Right renal pelvis (tissue), 4 donors: Measurements from ENCODE around the gene NSG1. TPM values are rescaled to one million over a fixed set of nuclear protein-coding genes. Genes with fewer than 3 reads are reported as not detected.

ENCODE experiments used
- DNase-seq, 4 donors: peaks; one replicate each; pipeline ENCODE4 v3.0.0-alpha.2; 2013; ENCODE audit warnings: low read depth in 4 of 4, low spot score in 3 of 4, missing footprints in 1 of 4
- polyA plus RNA-seq, 4 donors: library from polyadenylated mRNA; unstranded; fragments of 120-200 nt; gene quantifications; one replicate each; pipeline ENCODE4 v1.2.1, GENCODE V29; 2013; ENCODE audit not compliant: insufficient read length in 4 of 4

NSG1 gene
- polyA plus RNA-seq, 4 donors = 4.3 to 6.6 (median 5.1) TPM

DNA sequence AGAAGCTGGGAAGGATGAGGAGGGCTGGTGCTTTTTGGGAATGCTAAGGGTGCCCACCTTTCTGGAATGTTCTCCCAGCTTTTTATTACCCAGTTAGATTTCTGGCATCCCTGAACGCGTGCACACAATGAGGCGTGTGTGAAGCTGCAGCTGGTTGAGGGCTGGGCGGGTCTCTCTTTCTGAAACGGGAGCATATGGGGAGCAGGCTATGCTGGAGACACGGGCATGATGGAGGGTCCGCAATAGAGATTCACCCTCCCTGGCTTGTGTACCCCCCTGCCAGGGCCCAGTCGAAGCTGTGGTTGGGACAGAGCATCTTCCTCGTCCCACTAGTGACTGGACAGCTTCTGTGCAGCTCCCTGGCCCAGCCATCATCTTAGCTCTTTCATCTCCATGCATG lies 8.5 kb downstream of the NSG1 start:
- no peak for DNase-seq

DNA sequence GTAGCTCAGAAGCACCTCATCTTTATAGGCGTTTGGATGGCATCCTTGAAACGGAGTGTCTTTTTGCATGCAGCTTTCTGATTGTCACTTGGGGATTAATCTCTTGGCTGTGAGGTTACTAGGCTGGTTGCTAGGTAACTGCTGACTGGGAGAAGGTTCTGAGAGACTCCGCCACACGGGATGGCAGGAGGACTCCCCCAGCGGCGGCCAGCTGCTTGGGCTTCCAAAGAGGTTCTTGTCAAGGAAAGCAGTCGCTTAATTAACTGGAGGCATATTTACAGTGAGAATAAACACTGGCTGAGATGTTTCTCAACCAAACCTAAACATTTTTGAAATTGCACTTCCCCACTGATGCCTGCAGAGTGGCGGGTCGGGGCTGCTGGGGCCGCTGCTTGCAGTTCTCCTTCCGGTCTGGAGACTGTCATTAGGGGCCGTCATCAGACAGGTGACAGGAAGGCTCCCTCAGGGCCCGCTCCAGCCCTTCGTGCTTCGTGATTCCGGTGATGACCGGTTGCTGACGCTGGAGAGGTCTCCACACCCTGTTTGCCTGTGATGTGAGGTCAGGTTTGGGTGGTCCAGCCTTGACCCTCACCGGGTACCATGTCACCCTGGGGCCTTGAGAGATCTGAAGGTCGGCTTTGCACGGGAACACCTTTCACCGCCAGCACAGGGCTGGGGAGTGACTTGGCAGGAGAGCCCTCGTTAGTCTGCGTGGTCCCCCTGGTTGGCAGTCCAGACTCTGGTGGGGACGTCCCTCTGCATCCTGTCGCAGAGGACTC lies 9.1 kb downstream of the NSG1 start:
- no peak for DNase-seq

DNA sequence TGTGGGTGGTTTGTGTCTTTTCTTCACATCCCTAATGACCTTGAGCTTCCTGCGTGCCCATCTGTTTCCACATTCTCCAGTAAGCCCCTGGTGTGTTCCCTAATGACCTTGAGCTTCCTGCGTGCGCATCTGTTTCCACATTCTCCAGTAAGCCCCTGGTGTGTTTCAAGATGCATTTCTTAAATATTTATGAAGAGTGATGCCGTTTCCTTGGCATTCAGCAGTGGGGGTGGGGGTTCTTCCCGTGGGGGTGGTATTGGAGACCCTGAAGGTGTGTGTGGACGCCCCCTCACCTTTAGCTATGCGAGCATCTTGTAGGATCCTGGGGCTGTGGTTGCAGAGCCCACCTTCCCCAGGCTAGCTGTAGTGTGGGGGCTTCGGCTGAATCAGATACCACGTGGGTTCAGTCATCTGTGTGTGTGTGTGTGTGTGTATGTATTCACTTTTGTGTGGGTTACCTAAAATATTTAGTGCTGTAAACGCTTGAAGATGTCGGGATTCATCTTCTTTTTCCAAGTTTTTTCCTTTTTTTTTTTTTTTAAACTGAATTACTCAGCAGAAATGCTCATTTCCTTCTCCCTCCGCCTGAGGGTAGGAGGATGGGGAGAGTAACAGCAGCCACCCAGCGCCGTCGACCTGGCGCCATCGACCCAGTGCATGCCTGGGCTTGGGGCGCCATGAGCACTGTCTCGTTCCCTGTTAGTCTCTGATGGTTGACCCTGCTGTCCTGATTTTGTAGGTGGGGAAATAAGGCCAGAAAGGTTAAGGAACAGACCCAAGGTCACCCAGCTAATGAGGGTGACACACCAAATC lies 9.9 kb downstream of the NSG1 start:
- DNase-seq = no peak

DNA sequence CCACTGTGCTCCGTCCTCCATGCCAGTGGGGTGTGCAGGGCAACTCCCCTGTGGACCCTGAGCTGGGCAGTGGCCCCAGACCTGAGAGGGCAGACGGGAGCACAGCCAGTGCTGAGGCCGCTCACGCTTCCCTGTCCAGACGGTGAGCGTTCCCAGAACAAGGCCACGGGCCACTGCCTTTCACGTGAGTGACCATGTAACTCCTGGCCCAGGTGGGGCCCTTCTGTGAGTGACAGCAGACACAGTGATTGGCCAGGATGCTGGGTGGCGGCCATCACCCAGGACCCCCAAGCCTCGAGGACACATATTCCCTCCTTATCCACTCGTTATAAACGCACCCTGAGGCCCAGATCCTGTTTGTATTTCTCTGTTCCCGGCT lies 10.5 kb downstream of the NSG1 start:
- DNase-seq = no peak

DNA sequence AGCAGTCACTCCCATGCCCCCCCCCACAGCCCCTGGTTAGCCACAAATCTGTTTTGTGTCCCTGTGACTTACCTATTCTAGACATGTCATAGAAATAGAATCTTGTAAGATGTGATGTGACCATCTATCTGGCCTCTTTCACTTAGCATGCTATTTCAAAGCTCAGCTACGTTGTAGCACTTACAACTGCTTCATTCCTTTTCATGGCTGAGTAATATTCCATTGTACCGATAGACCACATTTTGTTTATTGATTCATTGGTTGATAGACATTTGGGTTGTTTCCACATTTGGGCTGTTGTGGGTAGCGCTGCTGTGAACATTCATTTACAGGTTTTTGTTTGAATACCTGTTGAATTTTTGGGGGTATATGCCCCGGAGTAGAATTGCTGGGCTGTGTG lies 11.5 kb downstream of the NSG1 start:
- DNase-seq = no peak

DNA sequence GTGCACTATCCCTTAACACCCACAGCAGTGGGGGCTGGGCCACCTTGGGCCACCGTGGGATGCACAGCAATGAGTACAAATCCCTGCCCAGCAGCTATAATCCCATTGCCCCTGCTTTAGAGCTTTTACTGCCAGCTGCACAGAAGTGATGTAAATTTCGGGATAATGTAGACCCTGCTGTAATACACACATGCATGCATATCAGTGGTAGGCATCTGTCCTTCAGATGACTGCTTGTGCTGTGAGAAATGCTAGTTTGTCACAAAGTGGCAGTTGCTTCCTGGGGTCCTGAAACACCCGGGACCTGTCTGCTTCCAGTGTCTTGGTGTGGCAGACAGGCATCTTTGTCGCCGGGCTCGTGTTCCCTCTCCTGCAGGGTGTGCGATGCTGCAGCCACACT lies 14.1 kb downstream of the NSG1 start:
- no peak for DNase-seq

DNA sequence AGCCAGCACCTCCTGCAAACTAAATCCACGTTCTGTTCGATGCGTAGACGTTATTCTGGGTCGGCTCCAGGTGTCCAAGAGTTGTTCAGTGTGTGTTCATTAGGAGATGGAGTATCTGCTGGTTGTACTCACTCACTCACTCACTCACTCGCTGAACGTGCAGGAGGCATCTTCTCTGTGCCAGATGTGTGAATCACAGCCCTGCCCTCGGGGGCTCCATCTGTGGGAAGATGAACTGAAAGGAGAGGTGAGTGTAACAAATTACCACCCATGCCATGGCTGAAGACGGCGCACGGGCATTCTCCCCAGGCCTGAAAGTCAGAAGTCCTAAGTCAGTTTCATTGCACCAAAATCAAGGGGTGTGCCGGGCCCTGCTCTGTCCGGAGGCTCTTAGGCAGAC lies 16.1 kb downstream of the NSG1 start:
- no peak for DNase-seq

DNA sequence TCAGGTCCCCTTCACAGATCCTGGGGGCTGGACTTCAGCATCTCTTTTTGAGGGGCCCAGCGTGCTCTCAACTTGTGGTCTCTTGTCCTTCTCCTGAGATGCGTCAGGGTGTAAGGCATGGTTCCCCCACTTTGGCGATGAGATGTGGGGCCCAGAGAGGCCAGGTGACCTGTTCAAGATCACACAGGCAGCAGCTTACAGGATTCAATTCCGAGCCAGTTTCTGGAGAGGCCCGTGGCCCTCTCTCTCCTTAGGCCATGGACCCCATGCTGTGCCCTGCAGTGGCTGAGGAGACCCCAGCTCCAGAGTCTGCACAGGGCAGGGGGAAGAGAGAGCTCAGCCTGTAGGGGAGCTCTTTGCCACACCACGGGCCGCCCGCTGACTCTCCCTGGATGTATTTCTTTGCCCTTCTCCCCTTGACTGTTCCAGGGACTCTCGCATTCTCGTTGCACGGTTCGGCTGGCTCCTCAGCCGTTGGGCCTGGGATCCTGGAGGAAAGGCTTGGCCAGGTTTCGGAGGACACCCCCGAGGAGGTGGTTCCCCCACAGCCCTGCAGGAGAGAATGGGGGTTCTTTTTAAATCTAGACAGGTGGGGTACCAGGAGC lies 18.6 kb downstream of the NSG1 start:
- DNase-seq = no peak

DNA sequence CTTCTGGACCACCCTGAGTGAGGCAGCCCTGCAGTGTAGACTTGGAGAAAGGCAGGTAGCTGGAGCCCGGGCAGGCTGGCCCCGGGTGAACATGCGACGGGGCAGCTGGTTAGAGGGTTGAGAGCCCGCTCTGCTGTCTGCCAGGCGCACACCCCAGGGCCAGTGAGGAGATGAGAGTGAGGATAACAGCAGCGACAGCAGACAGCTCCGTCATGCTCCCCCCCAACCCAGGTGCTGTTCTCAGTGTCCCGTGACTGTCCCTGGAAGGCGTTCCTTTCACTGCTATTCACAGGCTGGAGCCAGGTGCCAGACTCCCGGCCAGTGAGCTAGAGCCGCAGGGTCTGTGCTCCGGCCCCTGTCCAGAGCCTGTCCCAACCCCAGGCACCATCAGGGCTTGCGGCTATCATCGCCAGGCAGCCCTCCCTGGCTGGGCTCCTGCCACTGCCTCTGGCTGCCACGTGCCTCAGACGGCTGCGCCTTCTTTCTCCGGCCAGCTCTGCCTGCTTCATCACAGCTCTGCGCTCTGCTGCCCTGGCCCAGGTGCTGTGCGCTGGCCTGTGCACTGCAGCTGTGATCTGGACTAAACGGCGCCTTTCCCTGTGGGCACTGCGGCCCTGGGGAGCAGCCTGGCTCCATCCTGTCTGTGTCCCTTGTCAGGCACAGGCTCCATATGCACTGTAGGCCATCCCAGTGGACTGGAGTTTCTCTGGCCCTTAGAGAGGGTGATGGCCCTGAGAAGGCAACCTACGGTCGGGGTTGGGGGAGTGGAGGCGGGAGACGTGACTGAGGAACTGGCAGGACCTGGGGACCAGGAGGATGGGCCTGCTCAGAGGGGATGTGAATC lies 19.8 kb downstream of the NSG1 start:
- DNase-seq = no peak

DNA sequence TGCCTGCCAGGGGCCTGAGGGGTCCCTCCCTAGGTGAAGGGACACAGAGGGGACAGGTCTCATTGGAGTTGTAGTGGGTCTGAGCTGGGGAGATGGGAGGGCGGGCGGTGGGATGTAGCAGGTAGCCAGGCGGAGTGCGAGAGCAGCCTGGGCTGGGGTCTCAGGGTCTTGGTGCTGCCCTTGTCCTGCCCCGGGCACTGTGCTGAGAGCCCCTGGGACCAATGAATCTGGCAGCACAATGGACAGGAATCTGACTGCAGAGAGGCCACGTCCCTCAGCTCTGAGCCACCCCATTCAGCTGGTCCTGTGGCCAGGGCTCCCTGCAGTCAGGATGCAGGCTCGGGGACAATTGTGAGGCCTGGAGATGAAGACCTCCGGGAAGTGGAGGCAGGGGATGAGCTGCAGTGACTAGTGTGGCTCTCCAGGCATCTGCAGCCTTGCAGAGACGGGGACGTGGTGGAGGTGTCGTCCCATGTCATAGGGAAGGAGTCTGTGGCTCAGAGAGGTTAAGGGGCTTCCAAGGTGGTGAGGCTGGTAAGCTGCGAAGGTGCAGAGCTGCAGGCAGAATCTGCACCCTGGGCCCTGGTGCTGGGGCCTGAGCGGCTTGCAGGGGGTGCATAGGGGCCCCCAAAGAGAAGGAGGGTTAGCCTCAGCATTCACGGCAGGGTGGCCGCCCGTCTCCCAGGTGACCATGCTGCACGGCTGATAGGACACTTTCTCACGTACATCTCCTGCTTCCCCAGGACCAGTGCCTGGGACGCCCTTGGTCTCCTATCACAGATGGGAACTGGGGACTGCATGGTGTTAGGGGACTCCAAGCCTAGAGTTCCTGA lies 20.6 kb downstream of the NSG1 start:
- DNase-seq = no peak

DNA sequence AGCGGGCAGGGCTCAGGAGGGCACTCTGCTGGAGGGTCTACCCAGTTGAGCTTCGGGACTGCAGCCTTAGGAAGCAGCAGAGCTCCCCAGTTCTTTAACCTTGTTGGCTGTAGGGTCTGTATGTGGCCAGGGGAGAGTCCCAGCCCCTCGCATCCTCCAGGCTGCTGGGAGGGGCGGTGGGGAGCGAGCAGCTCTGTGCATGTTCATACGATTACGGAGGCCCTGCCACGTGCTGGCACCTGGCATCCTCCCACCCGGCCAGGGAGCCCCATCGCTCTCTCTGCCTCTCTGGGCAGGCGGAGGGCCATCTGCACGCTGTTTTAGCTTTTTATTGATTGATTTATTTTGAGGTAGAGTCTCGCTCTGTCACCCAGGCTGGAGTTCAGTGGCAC lies 21.2 kb downstream of the NSG1 start:
- DNase-seq = no peak

DNA sequence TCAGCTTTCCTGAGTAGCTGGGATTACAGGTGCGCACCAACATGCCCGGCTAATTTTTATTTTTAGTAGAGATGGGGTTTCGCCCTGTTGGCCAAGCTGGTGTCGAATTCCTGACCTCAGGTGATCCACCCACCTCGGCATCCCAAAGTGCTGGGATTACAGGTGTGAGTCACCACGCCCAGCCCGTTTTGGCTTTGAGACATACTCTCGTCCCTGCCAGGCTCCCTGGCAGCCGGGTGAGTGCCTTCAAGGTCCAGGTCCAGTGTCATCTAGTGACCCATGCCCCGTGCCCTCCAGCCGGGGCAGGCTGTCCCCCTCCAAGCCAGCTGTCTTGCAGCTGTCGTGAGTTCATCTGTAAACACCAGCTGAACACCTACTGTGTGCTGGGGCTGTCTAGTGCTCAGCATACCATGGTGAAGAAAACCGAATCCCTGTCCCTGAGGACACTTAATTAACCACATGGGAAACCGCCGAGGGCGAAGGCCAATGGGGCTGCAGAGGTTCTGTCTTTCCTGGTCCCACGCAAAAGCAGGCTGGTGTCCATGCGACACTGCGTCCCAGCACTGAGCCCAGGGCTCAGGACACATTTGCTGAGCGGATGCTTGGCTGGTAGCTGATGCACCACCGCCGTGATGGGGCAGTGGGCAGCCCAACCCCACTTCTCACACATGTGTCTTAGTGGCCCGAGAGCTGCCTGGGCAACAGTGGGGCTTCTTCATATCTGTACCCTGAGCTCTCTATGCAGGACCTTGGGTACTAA lies 21.9 kb downstream of the NSG1 start:
- no peak for DNase-seq

DNA sequence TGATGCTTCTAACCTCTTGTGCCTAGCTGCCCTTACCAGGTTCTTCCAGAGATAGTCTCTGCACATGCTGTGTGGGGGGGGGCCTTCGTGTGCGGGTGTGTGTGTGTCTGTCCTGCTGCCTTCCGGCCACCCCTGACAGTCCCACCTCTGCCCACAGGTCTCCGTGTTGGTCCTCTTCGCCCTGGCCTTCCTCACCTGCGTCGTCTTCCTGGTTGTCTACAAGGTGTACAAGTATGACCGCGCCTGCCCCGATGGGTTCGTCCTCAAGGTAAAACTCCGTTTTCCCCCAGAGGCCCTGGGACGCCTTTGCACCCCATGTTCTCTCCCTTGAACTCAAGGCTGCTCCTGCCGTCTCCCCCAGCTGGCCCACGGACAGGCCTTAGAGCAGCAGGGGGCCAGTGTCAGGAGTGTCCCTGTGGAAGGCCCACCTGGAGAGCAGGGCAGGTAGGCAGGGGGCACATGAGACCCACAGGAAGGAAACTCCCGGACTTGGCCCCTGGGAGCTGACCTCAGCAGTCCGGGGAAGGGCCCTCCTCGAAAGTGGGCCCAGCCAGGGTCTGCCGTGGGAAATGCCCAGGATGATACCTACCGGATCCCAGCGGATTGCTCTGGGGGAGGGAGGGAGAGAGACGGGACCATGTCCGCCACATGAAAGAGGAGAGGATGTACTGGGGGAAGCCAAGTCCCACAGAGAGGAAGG lies 22.7 kb downstream of the NSG1 start:
- DNase-seq = no peak

DNA sequence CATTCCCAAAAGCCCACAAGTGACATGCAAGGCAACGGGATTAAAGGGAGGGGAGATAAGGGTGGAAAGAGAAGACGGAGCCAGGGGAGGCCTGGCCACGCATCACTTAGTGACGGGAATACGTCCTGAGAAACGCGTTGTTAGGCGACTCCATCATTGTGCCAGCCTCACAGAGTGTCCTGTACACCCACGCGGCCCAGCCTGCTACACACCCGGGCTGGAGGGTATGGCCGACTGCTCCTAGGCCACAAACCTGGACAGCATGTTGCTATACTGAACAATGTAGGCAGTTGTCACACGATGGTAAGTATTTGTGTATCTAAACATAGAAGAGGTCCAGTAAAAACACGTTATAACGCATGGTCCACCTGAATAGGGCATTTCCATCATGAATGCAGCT lies 23.4 kb downstream of the NSG1 start:
- DNase-seq = no peak

DNA sequence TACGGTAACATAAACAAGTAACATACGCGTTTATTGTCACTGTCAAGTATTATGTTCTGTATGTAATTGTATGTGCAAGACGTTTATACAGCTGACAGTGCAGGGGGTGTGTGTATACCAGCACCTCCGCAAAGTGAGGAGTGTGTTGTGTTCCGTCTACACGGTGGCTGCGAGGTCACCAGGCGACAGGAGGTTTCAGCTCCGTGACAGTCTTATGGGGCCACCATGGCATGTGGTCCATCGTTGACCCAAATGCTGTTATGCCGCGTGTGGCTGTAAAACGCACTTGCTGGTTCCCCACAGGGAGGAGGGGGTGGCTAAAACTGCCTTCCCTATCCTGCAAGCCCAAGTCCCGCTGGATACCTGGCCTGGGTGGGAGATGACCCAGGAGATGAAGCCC lies 25.0 kb downstream of the NSG1 start:
- no peak for DNase-seq

DNA sequence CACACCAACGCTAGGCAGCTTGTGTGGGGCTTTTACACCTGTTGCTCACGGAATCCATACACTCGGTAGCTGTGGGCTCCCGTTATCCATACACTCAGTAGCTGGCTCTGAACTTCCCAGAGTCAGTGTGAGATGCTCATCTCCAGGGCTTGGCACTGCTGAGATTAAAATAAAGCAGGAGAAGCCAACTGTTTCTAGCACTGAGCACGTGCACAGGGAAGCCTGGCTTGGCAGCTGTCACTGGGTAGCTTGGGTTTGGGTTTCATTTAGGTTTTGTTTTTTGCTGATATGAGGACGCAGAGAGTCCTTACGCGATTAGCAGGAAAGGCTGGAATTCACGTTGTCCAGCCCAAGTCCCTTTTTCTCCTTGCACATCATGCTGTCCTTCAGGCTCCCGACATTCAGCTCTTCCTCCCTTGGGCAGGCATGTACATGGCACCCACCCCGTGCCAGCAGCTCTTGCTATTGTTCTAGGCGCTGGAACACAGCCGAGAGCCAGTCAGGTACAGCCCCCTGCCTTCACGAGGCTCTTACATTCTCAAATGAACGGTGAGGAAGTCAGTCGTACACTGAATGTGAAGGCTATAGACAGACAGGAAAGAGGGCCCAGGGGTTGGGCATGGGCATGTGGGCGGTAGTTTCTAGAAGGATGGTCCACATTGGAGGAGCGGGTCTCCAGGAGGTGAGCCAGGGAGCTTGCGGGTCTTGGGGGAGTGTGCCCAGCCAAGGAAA lies 25.9 kb downstream of the NSG1 start:
- DNase-seq = no peak

DNA sequence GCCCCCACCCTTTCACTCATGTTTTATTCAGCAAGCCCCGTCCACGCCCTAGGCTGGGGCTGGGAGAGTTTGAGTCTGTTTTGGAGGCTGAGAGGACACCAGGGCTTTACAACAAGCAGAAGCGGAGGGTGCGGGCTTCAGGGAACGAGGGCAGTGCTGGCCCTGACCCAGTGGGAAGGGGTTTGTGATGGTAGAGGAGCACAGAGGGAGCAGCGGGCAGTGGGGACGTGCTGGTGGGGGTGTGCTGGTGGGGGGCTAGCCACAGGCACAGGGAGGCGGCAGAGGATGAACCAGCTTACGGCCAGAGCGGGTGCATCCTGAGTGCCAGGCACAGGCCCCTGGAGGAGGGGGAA lies 26.4 kb downstream of the NSG1 start:
- DNase-seq = no peak

DNA sequence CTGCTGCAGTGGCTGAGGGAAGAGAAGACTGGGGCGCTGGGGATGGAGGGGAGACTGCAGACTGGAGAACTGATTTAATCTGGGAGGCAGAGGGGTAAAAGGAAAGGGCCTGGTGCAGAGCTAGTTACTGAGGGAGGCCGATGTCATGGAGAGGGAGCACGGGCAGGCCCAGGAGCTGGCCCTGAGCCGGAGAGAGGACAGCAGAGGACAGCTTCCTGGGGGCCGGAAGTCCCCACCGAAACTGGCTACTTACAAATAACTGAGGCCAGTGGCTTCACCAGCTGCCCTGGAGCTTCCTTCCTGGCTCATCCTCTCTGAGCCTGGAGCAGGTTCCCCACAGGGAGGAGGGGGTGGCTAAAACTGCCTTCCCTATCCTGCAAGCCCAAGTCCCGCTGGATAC lies 26.9 kb downstream of the NSG1 start:
- no peak for DNase-seq
